NCI-H1694 (cell line): ENCODE measurements around the gene AKAP3.

Source experiments
- DNase-seq: peaks from one replicate; lab custom pipeline; 2025; lab: John Stamatoyannopoulos, UW

The AKAP3 gene

DNA sequence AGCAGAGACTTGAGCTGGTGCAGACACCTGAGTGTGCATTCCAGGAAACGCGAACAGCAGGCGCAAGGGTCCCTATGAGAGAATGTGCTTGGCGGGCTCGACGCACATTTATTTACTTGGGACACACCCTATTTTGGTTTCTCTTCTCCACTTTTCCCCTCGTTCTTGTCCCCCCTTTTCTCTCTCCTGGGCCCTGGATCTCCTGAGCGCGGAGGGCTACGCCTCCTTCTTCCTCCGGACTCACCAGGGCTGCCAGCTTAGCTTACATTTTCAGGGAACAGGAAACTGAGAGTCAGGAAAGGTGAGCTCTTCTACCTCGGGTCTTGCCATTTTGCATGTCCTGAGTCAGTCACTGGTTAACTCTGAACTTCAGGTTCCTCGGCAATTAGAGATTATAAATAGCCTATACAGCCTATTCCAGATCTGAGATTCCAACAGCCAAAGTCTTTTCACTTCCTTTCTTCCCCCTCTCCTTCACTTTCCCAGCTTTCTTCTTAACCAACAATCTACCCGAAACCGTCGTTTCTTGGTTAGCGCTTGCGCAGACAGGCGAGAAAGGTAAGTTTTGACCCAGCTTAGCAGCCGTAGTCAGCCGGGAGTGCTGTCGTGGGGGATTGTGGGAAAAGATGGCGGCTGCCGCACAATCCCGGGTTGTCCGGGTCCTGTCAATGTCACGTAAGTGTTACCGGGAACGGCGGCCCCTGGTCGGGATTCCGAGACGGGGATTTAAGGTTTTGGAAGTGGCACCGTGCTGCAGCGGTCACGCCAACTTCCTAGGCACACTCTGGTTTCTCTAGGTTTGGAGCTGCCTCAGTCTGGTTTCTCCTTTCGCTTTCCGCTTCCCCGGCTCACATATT lies at the start of gene AKAP3, which contains the start of gene NDUFA9:
Gene AKAP3, minus strand, starts transcription at position 551 of the 857 bp plus-strand sequence. CDS start 10,855 bp downstream, outside the sequence.
Gene NDUFA9, plus strand, starts transcription at position 614 of the 857 bp plus-strand sequence. Its CDS starts 13 bp downstream, at position 627.
- DNase-seq = peak; percentile 76

DNA sequence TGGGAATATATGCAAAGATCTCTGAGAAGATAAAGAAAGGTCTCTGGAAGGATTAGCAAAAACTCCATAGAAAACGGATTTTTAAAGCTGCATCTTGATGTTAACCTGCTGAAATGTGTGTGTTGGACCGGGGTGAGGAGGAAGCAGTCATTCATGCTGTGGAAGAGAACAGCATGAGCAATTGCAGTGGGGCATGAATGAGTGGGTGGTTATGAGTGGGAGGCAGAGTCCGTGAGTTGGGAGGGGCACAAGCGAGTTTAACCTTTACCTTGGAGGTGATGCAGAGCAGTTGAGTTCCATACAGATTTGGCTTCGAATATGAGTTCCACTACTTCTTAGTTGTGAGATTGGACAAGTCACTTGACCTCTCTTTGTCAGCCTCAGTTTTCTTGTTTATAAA lies 41.9 kb upstream of the AKAP3 start:
- DNase-seq = no peak

DNA sequence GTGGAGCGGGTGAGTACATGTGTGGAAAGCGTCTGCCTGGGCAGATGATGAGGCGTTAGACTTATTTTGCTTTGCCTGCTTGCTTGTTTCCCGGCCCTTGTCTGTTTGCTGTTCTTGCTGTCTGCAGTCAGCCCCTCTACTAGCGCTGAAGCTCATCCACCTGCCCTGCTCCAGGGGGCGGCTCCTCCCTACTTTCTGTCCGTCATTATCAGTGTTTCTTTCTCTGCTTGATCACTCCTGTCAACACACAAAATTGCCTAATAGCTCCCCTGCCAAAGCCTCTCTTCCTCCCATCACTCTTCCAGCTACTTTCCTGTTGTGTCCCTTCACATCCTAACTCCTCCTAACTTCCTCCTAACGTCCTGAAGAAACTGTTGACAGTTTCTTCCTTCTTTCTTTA lies 36.5 kb upstream of the AKAP3 start:
- DNase-seq = no peak

DNA sequence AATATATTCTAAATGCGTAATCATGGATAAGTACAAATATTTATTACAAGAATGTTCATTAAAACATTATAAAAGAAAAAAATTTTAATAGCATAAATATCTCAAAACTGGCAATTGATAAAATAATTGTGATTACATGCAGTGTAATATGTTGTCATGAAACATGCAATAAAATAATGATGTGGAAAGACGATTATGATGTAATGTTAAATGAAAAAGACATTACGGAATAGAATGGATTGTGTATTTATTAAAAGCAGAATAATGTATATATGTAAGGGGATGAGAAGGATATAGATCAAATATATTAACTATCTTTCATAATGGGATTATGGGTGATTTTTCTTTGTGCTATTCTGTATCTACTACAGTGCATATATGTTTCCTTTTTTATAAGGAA lies 32.9 kb upstream of the AKAP3 start:
- DNase-seq = no peak

DNA sequence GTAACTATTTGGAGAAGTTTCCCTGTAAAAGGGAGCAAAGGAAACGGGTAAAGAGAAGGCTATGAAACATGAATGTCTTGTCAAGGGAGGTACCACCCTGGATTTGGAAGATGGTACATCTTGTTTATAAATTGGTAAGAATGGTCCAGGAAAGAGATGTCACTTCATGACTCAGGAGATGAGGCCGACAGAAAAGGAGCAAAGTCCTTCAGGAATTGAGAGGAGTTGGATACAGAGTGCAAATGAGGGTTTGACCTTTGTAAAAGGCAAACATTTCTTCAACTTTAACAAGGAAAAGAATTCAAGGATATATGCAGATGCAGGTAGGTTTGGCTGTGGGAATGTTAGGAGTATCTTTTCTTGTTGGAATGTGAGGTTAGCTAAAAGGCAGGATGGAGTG lies 30.9 kb upstream of the AKAP3 start:
- DNase-seq = no peak

DNA sequence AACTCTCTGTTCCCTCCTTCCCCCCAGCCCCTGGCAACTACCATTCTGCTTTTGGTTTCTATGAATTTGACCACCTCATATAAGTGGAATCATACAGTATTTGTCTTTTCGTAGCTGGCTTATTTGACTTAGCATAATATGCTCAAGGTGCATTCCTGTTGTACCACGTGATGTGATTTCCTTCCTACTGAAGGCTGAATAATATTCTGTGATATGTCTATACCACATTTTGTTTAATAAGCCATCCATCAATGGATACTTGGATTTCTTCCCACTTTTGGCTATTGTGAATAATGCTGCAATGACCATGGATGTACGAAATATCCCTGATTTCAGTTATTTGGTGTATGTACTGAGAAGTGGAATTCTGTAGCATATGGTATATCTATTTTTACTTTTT lies 16.4 kb upstream of the AKAP3 start:
- no peak for DNase-seq

DNA sequence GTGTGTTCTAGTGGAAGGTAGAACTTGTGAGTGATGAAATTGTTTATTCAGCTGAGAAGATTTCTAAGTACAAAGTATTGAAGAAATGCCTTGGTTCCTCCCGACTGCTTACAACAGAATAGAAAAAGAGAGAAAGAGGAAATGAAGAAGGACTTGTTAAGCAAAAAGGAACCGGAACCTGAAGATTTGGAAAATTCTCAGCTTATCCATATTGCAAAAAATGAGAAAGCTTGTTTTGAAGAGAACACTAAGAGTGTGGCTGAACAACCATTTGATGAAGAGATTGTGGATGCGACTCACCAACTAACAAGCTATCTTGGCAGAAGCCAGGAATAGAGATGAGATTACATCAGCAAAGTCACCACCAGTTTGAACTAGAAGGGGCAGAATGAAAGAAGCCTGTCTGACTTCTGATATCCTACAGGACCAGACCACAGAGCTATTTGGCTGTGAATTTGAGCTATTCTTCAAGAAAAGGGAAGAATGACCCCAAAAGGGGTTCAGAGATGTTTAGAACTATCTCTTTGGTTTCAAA lies 15.2 kb upstream of the AKAP3 start:
- no peak for DNase-seq

DNA sequence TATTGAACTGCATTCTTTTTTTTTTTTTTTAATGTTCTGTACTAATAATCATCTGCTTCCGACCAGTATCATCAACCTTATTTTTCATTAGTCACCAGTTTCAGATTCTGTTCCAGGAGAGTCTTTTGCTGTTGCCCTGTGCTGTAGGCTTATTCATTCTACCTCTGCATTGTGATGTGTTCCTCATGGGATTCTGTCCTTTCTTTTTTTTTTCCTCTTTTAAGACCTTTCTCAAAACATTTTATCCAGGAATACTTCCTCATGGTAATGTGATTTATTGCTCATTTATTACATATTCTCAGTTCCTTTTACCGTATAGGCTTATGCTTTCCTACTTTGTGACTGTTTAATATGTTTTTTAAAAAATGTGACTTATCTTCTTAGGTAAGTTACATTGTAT lies 4.8 kb upstream of the AKAP3 start:
- DNase-seq = no peak

DNA sequence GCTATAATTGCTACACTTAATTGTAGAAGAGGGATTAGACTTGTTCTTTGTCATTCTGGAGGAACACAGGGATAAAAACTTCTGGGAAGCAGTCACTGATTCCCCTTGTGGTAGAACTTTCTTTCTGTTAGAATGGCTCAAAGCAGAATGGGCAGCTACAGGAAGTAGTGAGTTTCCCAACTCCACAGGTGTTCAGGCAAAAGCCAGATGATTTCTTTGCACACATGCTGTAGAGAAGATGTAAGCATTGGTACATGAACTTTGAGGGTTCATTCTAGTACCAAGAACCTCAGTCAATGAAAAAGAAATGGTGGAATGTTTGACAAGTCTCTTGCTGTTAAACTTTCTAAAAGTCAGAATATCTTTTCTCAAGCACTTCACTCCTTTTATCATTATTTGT lies 4.4 kb upstream of the AKAP3 start:
- DNase-seq = no peak

DNA sequence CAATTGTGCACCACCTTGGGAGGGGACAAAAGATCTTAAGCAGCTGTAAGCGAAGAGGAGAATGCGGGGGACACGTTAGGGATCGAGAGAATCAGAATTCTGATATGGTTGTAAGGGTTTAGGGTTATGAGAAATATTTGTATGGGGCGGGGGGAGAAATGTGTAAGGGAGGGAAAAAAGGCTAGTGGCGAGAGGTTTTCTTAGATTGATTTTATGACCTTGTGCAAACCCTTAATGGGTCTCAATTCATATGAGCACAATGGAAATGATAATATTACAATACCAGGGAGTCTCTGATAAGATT lies 459 bp upstream of the AKAP3 start:
- DNase-seq = no peak

DNA sequence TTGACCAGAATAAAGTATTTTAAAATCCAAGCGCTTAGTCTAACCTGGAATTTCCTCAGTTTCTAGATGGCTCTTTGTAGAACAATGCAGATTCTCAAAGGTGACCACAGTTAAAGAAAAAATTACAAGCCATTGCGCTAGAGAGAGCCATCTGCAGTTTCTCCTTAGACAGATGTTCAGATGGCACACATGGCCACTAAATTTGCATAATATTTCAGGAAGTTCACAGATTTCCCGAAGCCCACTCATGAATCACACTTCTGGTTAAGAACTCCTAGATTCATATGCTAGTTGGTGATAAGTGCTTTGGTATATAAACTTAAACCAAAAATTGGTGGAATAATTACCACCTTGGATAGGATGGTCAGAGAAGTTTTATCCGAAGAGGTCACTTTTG lies 749 bp downstream of the AKAP3 start:
- no peak for DNase-seq

DNA sequence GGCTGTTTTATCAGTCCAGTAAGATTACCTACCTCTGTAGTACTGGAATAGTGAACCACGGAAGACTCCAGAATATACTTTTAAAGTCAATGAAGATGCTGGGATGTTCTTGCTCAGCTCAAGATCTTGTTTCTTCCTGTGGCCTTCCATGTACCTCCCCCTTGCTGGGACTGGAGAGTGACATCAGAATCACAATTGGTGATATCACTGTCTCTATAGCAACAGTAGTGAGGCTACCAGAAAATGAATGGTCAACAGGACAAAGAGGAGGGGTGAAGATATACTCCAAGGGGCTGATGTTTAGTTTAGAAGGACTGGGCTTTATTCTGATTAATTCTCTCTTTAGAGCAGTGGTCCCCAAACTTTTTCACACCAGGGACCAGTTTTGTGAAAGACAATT lies 3.8 kb downstream of the AKAP3 start:
- no peak for DNase-seq

DNA sequence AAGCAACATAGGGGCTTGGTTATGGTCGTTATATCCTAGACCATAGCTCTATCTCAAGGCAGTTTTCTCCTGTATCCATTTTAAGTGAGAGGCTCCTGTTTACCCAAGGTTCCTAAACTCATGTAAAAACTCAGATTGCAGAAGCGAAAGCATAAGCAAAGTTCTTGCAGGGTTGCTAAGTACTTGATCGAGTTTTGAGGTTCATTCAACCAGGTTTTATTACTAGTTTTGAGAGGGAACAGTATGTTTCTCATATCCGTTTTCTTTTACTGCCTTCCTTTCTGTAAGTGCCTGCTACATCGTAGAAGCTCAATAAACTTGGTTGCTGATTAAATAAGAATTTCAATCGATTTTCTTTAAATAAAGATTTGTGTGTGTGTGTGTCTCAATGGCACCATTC lies 5.1 kb downstream of the AKAP3 start:
- DNase-seq = no peak

DNA sequence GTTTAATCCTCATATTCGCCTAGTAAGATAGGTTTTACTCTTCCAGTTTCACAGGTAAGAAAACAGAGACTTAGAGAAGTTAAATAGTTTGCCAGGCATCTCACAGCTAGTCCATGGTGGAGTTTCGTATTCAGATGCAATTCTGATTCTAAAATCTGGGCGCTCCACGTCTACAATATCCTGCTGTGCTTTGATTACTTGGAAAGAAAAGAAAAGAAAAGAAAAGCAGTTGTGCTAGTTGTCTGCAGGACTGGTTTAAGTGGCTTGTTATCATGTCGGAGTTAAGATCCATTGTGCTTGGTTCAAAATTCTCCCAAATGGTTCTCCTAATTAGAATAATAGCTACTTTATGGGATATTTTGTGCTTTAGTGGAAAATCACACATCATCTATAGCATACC lies 18.6 kb downstream of the AKAP3 start:
- no peak for DNase-seq

DNA sequence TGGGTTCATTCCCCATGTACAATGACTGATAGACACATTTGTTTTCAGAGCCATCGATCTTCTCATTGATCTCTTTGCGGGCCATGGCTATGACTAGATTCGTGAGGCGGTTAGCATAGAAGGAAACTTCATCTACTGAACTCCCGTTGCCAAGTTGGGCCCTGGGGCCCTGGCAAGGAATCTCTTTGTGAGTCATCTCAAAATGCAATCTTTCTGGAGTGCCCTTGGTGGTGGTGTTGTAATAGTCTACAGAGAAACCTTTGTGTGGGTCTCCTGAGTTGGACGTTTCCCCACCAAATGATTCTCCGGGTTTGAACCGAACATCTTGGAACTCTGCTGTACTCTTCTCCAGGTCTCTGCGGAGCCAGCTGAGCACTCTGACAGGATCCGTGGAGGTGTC lies 20.4 kb downstream of the AKAP3 start:
- DNase-seq = no peak

DNA sequence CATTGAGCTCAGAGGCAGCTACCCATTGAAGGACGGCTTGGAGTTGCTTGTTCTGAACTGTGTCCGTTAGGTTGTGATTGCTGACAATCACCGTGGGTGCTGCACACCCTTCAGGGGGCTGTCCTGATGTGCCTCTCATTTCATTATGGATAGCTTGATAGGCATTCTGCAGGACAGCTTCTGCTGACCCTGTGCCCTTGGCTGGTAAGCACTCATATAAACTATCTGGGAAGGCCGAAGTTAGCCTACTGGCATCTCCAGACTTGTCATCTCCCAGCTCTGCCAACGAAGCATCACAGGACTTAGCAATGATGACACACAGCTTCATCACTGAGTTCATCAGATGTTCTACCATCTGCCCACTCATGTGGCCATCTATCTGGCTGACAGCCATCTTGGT lies 22.3 kb downstream of the AKAP3 start:
- no peak for DNase-seq

DNA sequence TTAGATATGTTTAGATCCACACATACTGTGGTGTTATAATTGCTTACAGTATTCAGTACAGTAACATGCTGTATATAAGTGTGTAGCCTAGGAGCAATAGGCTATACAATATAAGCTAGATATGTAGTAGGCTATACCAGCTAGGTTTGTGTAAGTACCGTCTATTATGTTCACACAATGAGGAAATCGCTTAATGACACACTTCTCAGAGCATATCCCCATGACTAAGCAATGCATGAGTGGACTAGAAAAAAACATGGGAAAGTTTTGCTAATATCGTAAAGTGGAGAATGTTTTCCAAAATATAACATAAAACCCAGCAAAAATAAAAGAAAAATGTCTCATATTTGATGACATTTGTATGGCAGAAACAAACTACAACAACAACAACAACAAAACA lies 27.3 kb downstream of the AKAP3 start:
- DNase-seq = no peak

DNA sequence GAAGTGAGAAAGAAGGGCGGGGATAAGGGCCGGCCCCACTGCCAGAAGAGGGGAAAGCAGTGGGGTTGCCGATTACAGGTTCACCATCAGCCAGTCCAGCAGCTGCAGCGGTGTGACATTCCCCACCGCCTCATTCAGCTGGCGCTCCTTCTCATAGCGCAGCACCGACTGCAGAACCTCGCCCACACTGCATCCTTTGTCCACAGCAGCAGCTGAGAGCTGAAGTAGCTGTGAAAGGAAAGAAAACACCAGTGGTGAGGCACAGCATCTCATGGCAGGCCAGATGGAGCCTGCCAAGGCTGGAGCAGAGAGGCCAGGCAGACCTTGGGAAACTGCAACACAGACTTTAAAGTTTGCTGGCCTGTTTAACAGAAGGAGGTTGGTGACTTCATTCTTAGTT lies 33.2 kb downstream of the AKAP3 start:
- DNase-seq = no peak

DNA sequence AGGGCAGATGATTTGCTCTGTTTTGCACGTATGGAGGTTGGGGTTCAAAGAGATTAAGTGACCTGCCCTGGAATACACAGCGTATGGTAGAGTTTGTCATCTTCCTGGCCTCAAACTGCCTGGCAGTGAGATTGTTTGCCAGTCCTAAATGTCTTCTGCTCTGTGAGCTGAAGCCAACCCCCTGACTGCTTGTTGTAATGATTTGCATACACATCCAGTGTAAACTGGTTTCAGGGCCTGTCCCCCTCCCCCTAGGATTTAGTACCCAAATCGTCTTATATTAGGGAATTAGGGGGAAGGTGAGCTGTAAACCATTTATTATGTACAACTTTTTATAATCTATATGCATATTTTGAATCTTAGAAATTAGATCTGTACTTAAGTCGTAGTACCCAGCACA lies 38.4 kb downstream of the AKAP3 start:
- DNase-seq = no peak

DNA sequence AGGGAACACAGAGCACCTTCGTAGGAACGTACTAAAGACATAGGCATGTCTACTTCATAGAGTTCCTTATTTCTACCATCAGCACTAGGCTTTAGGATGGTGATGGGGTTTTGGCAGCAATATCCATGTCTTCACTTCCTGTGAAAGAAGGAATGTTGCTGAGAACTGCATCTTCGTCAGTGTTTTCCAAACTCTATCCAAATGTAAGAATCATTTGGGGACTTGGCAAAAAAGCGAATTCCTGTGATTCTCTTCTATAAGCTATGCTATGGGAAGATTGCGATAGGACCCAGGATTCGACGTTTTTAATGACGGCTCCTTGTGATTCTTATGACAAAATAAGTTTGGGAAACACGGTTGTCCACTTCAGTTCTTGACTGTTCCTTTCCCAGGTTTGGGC lies 39.8 kb downstream of the AKAP3 start:
- DNase-seq = no peak

DNA sequence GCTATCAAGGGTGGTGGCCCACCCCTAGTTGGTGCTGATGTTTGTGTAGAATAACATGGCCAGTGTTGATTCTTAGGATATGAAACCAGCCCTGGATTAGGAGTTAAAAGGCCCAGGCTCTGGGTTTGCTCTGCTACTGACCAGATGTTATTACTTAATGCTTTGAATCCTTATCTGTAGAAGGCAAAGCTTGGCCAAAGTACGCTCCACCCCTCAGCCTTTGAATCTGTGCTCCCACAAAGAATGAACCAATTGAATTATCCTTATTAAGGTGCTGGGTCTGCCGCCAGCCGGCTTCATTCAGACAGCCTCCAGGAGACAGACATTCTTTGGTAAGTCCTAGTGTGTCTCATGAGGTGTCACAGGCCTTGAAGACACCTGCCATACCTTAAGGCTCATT lies 41.8 kb downstream of the AKAP3 start:
- no peak for DNase-seq

DNA sequence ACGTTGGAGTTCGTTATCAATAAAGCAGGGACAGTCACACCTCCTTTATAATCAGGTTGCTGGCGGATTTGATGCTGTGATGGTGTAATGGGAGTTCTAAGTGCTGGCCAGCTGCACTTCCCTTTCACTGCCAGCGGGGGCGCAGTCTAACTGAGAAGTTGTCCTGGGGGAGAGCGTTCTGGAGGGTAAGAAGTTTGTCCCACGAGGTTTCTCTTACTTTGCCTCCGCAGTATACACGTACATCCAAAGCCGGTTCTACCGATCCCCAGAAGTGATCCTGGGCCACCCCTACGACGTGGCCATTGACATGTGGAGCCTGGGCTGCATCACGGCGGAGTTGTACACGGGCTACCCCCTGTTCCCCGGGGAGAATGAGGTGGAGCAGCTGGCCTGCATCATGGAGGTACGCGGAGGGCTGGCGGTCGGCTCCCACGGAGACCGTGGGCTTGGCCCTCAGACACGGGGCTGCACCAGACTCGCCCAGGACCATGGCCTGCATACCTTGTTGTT lies 44.1 kb downstream of the AKAP3 start:
- peak; percentile 79 for DNase-seq

DNA sequence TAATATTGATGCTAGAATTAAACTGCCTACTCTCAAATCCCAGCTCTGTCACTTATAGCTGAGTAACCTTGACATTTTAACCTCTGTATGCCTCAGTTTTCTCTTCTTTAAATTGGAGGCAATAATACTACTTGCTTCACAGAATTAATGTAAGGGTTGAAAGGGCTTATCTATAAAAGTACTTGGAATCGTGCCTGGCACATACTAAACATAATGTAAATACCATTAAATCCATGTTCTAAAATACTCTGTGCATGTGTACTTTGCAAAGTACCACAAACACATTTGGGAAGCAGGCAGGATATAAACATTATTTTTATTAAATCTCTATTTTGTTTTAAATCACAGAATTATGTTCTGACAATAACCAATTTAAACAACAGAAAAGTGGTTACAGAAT lies 44.9 kb downstream of the AKAP3 start:
- no peak for DNase-seq

DNA sequence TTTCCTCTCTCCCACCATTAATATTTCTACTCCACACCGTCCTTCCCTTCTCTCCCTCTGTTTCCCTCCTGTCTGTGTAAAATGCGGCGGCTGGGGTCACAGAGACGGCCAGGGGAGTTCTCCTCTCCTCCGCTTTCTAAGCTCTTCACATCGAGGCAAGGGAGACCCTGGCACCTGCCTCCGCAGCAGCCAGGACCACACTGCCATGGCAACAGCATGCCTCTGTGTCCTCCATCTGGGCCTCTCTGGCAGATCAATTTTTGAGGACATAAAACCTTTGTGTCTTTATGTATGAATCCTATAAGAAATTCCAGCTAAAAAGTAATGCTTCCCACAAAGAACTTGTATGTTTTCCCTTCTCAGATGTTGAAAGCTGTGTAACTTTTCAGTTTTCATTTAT lies 45.4 kb downstream of the AKAP3 start:
- no peak for DNase-seq
